ENCODE measurements around the gene RPS14. TPM values are rescaled to one million over a fixed set of nuclear protein-coding genes. Genes with fewer than 3 reads are reported as not detected.
A peak's percentile ranks its signal among the peaks of the same experiment; 100 is the strongest.
"Not testable (repeated sequence)": the region's sequence is repeated elsewhere in the genome, so short reads cannot be mapped to it uniquely, and the experiment has no call there.

The RPS14 gene
- total RNA-seq, 1 experiment from 2014 or later = 3,085 TPM

DNA sequence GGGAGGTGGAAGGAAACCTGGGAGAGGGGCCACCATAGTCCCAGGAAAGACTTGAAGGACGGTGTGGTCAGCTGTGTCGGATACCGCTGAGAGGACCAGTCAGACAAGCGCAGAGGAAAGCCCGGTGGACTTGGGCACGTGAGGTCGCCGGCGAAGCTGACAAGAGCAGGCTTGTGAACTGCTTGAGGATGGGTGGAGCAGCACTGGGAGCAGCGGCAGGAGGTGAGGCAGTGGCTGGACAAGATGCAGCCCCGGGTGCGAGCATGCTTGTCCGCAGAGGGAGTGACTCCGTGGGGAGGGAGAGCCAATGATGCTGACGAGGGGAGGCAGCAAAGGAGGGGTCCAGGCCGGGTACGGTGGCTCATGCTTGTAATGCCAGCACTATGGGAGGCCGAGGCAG is 18.5 kb downstream of the RPS14 start:
- in situ Hi-C loops (cut with HindIII; ENCODE audit: low pct_unique_long_range_greater_than_20kb, low sequenced_read_pairs) = no loop called here
- DNase-seq (ENCODE audit: low read depth) = no peak

GRCh38 chr5:150429410-150429873 is 20.1 kb downstream of the RPS14 start:
- in situ Hi-C loops (cut with HindIII; ENCODE audit: low pct_unique_long_range_greater_than_20kb, low sequenced_read_pairs) = no loop called here
- DNase-seq (ENCODE audit: low read depth) = no peak

- no peak for DNase-seq (ENCODE audit: low read depth)
- in situ Hi-C loops (cut with HindIII; ENCODE audit: low pct_unique_long_range_greater_than_20kb, low sequenced_read_pairs) = no loop called here
Measured at GRCh38 chr5:150428978-150429377, 20.6 kb downstream of the RPS14 start.

DNA sequence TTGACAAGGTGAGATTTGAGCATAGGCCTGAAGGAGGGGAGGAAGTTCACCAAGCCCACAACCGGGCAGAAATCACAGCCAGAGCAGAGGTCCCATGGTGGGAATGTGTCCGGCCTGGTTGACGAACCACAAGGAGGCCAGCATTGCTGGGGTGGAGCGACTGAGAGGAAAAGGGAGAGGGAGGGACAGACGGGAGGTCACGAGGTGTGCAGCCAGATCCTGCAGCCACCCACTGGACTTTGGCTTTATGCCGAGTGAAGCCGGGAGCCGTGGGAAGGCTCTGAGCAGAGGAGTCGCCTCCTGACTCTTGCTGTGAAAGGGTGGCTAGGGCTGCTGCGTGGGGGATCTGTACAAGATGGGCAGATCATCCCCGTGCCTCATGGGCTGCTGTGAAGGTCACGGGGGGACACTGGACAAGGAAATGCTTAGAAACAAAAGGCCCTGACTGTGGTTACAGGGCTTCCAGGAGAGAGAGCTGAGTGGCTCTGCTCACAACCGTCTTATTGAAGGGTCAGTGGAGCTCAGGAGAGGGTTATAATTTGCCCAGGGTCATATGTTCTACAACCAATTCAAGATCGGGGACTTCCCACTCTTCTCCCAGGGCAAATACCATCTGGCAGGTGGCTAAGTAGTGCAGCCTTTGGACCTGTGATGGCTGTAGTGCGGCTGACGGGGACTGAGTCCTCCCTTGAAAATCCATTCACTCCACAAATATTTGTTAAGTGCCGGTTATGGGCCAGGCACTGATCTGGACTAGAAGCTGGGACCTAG is 21.2 kb downstream of the RPS14 start:
- in situ Hi-C loops (cut with HindIII; ENCODE audit: low pct_unique_long_range_greater_than_20kb, low sequenced_read_pairs) = no loop called here

GRCh38 chr5:150426165-150426564 is 23.4 kb downstream of the RPS14 start:
- DNase-seq (ENCODE audit: low read depth); in situ Hi-C loops (cut with HindIII; ENCODE audit: low pct_unique_long_range_greater_than_20kb, low sequenced_read_pairs): not testable (repeated sequence)

More for the DNA sequence above, 21.2 kb downstream of the RPS14 start:
- DNase-seq (ENCODE audit: low read depth) = no peak

- DNase-seq (ENCODE audit: low read depth) = no peak
- in situ Hi-C loops (cut with HindIII; ENCODE audit: low pct_unique_long_range_greater_than_20kb, low sequenced_read_pairs) = no loop called here
Measured at GRCh38 chr5:150422758-150423157, 26.8 kb downstream of the RPS14 start.

DNA sequence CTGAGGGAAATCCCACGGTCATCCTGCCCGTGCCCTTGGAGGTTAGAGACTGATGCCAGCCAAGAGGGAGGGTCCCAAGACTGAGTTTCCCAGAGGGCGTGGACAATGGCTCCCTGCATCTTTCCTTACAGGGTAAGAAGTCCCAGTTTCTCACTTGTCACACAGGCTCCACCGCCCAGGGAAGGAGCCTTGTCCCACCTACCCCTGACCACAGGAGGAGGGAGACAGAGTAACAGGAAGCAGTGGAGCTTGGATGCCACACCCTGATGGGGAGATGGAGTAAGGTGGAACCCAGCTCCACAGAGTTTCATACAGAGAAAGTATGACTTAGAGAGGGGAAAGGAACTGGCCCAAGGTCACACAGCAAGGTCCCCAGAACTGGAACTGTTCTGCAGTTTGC is 27.5 kb downstream of the RPS14 start:
- in situ Hi-C loops (cut with HindIII; ENCODE audit: low pct_unique_long_range_greater_than_20kb, low sequenced_read_pairs) = no loop called here

DNA sequence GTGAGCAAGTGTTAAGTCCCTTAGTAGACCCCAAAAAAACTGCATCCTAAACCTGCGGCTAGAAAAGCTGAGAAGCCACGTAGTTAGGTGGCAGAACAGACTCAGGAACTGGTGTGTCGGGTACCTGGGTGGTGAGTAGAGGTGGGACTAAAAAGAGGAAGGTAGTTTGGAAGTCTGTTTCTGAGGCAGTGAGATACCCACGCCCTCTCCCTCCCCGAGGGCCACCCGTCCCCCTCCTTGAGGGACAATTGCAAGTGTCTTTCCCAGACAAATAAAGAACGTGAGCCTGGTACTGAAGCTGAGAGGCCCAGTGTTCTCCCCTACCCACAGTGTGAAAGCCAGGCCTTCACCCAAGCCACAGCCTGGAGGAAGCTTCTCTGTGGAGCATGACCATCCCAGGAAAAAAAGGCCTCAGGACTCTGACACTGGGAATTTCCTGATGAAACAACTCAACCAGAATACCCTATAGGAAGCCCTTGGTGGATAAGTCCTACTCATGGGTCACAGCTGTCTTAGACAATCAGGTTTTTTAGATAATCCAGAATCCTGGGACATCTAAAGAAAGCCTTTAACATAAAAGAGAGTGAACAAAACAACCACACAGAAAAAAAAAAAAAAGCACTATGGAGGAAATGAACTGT is 29.8 kb downstream of the RPS14 start:
- in situ Hi-C loops (cut with HindIII; ENCODE audit: low pct_unique_long_range_greater_than_20kb, low sequenced_read_pairs) = no loop called here
- no peak for DNase-seq (ENCODE audit: low read depth)

More for the DNA sequence above, 27.5 kb downstream of the RPS14 start:
- no peak for DNase-seq (ENCODE audit: low read depth)

- in situ Hi-C loops (cut with HindIII; ENCODE audit: low pct_unique_long_range_greater_than_20kb, low sequenced_read_pairs); DNase-seq (ENCODE audit: low read depth): not testable (repeated sequence)
Measured at GRCh38 chr5:150413902-150414790, 35.4 kb downstream of the RPS14 start.

DNA sequence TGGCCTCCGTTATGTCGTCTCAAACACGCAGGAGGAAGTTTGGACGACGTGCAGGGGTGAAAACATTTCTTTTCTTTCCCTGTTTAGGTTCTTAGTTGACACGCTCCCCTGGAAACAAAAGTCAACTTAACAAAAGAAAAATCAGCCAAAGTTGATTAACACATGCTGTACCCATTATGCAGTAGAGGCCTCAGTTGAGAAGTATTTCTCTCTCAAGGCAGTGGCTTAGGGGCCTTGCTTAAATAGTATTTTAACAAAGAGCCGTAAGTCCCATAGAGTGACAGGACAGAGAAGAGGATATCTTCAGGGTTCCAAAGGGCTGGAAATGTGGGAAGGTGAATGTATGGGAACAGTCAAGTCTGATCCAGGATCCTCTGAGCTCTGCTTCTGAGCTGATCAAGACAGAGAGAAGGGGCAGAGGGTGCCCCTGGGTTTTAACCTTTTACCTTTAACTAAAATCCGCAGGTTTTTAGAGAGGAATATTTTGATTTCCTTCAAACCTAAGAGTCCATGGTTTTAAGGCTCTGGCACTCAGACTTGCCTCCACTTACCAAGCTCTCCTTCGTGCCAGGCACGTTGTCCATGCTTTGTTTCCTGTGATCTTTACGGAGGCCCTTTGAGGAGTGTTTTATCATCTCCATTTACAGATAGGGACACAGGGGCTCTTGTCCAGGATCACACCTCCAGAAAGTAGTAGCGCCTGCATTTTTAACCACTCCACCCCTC is 36.2 kb downstream of the RPS14 start:
- in situ Hi-C loops (cut with HindIII; ENCODE audit: low pct_unique_long_range_greater_than_20kb, low sequenced_read_pairs) = no loop called here

DNA sequence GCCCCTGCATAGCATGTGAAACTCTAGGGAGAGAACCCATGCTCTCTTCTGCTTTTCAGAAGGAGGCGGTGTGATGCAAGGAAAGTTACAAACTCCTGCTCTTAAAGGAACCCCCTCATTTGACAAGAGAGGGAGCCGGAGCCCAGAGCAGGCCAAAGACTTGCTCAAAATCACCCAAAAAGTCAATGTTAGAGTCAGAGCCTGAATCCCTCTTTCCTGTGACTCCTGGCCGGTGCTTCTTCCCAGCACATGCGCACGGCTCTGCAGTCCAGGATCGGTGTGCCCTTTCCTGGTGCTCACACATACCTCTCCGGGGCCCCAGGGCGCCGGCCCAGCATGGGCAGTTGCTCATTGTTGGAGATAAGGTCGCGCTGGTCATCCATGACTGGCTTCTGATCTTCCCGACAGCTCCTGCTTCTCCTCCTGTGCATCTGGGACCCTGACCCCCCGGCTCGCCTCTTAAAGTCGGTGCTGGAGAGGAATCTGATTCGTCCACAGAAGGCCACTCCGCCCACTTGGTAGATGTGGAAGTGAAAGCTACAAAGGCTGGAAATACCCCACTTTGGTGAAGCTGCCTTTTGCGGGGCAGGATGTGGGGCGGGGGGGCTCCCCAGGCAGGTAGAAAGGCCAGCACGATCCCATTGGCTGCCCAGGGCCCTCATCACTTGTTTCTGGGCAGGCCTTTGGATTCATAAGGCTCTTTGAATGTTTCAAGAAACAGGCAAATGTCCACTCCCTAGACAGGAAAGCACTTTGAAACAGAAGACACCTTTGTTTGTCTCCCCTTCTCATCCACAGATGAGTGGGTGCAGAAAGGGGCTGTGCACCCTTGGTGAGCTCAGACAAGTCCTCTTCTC is 37.0 kb downstream of the RPS14 start, which contains the start of gene CD74:
Gene CD74 (minus strand): TSS at position 592 of the 857 bp plus-strand sequence. CDS start 161 bp downstream, at position 431.
- peak; percentile 78 for DNase-seq (ENCODE audit: low read depth)
- in situ Hi-C loops (cut with HindIII; ENCODE audit: low pct_unique_long_range_greater_than_20kb, low sequenced_read_pairs) = no loop called here

More for the DNA sequence above, 36.2 kb downstream of the RPS14 start:
- no peak for DNase-seq (ENCODE audit: low read depth)

DNA sequence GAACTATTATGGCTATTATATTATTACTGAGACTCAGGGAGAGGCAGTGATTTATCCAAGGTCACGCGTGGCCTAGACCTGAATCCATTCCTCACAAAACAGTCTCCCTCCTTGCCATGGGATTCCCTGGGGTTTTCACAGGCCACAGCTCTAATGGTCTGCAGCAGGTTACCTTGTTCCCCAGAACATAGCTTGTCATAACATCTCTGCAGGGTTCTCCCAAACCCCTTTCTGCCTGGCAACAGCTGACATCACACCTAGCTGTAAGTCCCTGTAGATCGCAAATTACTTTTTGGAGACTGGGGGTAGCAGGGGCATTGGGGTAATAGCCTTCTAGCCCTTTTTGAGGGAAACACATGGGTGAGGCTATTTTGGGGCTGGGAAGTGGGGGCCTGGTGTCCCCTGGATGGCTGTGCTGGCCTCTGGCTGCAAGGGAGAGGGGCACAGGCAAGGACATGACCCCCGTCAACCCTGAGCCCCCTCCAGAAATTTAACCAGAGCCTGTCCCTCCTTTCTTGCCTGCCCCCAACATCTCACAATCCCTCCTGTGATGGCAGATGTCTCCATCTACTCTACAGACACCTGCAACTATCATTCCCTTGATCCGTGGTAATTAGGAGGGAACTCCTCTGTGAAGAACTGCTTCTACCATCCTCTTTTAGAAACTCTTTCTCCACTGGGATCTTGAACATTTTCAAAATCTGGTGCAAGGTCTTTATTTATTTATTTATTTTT is 38.1 kb downstream of the RPS14 start:
- in situ Hi-C loops (cut with HindIII; ENCODE audit: low pct_unique_long_range_greater_than_20kb, low sequenced_read_pairs) = no loop called here
- DNase-seq (ENCODE audit: low read depth) = no peak

- DNase-seq (ENCODE audit: low read depth) = peak; percentile 69
- in situ Hi-C loops (cut with HindIII; ENCODE audit: low pct_unique_long_range_greater_than_20kb, low sequenced_read_pairs) = no loop called here
Measured at GRCh38 chr5:150410524-150411244, 38.9 kb downstream of the RPS14 start.

GRCh38 chr5:150409638-150410523 is 39.7 kb downstream of the RPS14 start:
- peak; percentile 78 for DNase-seq (ENCODE audit: low read depth)
- in situ Hi-C loops (cut with HindIII; ENCODE audit: low pct_unique_long_range_greater_than_20kb, low sequenced_read_pairs) = no loop called here

Measured in Caki2 (cell line).